Right lobe of liver (tissue), 6 donors: ENCODE results near the gene EIF4G1. TPM values are rescaled to one million over a fixed set of nuclear protein-coding genes. Genes with fewer than 3 reads are reported as not detected.
"Not testable (repeated sequence)": the region's sequence is repeated elsewhere in the genome, so short reads cannot be mapped to it uniquely, and the experiment has no call there.

Experiments used
- ATAC-seq, 4 donors: fragments of 200-7000 bp; cut with Tn5 transposase; one replicate each; pipeline ENCODE4 v1.9.1; 2020; ENCODE audit warnings: mild to moderate bottlenecking in 4 of 4, moderate library complexity in 4 of 4
- DNase-seq, 3 donors: peaks; one replicate each; pipeline ENCODE4 v3.0.0-alpha.2; 2020
- H3K27ac ChIP-seq, 3 donors: fragments of 200-600 bp; one replicate each; pipeline ENCODE4 v1.8.0; 2022
- H3K27me3 ChIP-seq, 2 donors: fragments of 200-600 bp; one replicate each; pipeline ENCODE4 v1.8.0; 2022
- H3K36me3 ChIP-seq, 4 donors: fragments of 200-600 bp; sonication (generic) in 1 of 4; one replicate each; pipeline versions ENCODE4 v1.5.1 to v1.8.0; 2017 to 2022; ENCODE audit warnings: control low read depth in 1 of 4
- H3K4me1 ChIP-seq, 4 donors: fragments of 200-600 bp; sonication (generic) in 1 of 4; one replicate each; pipeline versions ENCODE4 v1.5.1 to v1.8.0; 2017 to 2022; ENCODE audit warnings: control low read depth in 1 of 4
- H3K4me3 ChIP-seq, 3 donors: fragments of 200-600 bp; one replicate each; pipeline ENCODE4 v1.8.0; 2022
- H3K9me3 ChIP-seq, 4 donors: fragments of 200-600 bp; sonication (generic) in 1 of 4; one replicate each; pipeline versions ENCODE4 v1.5.1 to v1.8.0; 2017 to 2022; ENCODE audit warnings: control low read depth in 1 of 4
- POLR2A ChIP-seq: fragments of 450-650 bp; IDR thresholded peaks from one replicate; pipeline ENCODE4 v1.6.1; 2017; ENCODE audit warnings: antibody characterized with exemption, mild to moderate bottlenecking
- WGBS: methylation state at CpG from one replicate; pipeline ENCODE4 v1.1.6; 2018; ENCODE audit warnings: low coverage, low lambda C conversion rate; ENCODE audit not compliant: insufficient coverage; ENCODE audit errors: missing lambda C conversion rate; 5-methylcytosine and 5-hydroxymethylcytosine counted together
- intact Hi-C, 2 donors: fragments of 100-400 bp; cut with DNase I; formaldehyde crosslinking; loops; one replicate each; pipeline versions ENCODE4 v1.11.2 to v1.14.1; 2022
- long read RNA-seq: library from polyadenylated mRNA; unstranded; transcript quantifications from one replicate; pipeline ENCODE4 v2.0.0, GENCODE V29; 2019
- total RNA-seq, 6 experiments: library from RNA; depleted of rRNA in 2 of 6; stranded (reverse); fragments of >200 nt in 2 of 6; fragmentation: NEBNext Ultra II Directional in 3 of 6; extraction: Animal tissue kit (Norgen Biotek cat#: 25700) in 3 of 6; gene quantifications; one replicate each; pipeline versions ENCODE4 v1.1.0 to v1.2.4, GENCODE V29; 2016 to 2023
- TF ChIP-seq, protein P1 (sequence below), 4 donors: fragments of 200-600 bp in 3 of 4; fragments of 450-650 bp in 1 of 4; IDR thresholded peaks; one replicate each; pipeline versions ENCODE4 v1.5.1 to v1.8.0; 2016 to 2022; ENCODE audit warnings: antibody characterized with exemption in 4 of 4, mild to moderate bottlenecking in 2 of 4
- donor health status: DM: no; HTN: yes; CAD: no.
- donor health status: DM: no; HTN: no; CAD: no.
- donor health status: DM: no; HTN: no; CAD: no.
- donor health status: DM: no; HTN: yes; CAD: no.
- donor health status: DM: no; HTN: yes; CAD: no.

The EIF4G1 gene, protein sequence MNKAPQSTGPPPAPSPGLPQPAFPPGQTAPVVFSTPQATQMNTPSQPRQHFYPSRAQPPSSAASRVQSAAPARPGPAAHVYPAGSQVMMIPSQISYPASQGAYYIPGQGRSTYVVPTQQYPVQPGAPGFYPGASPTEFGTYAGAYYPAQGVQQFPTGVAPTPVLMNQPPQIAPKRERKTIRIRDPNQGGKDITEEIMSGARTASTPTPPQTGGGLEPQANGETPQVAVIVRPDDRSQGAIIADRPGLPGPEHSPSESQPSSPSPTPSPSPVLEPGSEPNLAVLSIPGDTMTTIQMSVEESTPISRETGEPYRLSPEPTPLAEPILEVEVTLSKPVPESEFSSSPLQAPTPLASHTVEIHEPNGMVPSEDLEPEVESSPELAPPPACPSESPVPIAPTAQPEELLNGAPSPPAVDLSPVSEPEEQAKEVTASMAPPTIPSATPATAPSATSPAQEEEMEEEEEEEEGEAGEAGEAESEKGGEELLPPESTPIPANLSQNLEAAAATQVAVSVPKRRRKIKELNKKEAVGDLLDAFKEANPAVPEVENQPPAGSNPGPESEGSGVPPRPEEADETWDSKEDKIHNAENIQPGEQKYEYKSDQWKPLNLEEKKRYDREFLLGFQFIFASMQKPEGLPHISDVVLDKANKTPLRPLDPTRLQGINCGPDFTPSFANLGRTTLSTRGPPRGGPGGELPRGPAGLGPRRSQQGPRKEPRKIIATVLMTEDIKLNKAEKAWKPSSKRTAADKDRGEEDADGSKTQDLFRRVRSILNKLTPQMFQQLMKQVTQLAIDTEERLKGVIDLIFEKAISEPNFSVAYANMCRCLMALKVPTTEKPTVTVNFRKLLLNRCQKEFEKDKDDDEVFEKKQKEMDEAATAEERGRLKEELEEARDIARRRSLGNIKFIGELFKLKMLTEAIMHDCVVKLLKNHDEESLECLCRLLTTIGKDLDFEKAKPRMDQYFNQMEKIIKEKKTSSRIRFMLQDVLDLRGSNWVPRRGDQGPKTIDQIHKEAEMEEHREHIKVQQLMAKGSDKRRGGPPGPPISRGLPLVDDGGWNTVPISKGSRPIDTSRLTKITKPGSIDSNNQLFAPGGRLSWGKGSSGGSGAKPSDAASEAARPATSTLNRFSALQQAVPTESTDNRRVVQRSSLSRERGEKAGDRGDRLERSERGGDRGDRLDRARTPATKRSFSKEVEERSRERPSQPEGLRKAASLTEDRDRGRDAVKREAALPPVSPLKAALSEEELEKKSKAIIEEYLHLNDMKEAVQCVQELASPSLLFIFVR (N-terminal part only)
- 100 to 1,000 TPM; 262 to 368 (median 291) TPM for total RNA-seq
- long read RNA-seq, partial matches to known transcripts = 27 of 30 reads
- long read RNA-seq, other reads (novel, unspliced or antisense) = 3 of 30 reads

DNA sequence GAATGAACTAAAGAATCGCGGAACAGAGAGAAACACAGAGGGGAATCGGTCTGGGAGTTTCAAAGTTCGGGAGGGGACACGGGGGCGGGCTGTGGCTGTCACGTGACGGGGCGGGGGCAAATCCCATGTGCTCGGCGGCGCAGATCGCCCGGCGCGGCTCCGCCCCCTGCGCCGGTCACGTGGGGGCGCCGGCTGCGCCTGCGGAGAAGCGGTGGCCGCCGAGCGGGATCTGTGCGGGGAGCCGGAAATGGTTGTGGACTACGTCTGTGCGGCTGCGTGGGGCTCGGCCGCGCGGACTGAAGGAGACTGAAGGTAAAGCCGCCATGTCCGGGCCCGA, at the start of gene EIF4G1:
EIF4G1 (plus strand) TSS at position 244 of the 337 bp plus-strand sequence. CDS start 1,191 bp downstream, outside the sequence.
- Histone ChIP-seq H3K36me3 (peaks cover 0 to 14% (median 3%) of the 10 kb centered on the region in 4 donors), H3K4me1 (peaks cover 0 to 30% (median 13%) of the 10 kb centered on the region in 4 donors), H3K27me3 (no peaks in the 10 kb centered on the region), H3K27ac (peak within 1 kb of the TSS; percentile 78 to 94 (median 84)), H3K9me3 (no peaks in the 10 kb centered on the region), H3K4me3 (peak within 1 kb of the TSS; percentile 93 to 98 (median 96))
- WGBS = 0% methylated on average over 5 of the region's 40 CpGs
- TF ChIP-seq, protein P1, sequence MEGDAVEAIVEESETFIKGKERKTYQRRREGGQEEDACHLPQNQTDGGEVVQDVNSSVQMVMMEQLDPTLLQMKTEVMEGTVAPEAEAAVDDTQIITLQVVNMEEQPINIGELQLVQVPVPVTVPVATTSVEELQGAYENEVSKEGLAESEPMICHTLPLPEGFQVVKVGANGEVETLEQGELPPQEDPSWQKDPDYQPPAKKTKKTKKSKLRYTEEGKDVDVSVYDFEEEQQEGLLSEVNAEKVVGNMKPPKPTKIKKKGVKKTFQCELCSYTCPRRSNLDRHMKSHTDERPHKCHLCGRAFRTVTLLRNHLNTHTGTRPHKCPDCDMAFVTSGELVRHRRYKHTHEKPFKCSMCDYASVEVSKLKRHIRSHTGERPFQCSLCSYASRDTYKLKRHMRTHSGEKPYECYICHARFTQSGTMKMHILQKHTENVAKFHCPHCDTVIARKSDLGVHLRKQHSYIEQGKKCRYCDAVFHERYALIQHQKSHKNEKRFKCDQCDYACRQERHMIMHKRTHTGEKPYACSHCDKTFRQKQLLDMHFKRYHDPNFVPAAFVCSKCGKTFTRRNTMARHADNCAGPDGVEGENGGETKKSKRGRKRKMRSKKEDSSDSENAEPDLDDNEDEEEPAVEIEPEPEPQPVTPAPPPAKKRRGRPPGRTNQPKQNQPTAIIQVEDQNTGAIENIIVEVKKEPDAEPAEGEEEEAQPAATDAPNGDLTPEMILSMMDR (IDR thresholded peaks at IDR 0.05) = no peak
- TF ChIP-seq POLR2A = peak; percentile 61
- ATAC-seq = peak; percentile 75 to 85 (median 82)
- intact Hi-C loops = no loop called here
- DNase-seq = peak; percentile 96 to 97 (median 96)

DNA sequence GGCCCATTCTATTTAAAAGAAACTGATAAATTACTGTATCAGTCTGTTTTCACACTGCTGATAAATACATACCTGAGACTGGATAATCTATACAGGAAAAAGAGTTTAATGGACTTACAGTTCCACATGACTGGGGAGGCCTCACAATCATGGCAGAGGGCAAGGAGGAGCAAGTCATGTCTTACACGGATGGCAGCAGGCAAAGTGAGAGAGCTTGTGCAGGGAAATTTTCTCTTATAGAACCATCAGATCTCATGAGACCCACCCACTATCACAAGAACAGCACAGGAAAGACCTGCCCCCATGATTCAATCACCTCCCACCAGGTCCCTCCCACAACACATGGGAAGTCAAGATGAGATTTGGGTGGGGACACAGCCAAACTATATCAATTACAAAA, 47.2 kb upstream of the EIF4G1 start:
- H3K27me3 ChIP-seq, H3K27ac ChIP-seq, H3K4me1 ChIP-seq, H3K36me3 ChIP-seq, ATAC-seq, H3K4me3 ChIP-seq, intact Hi-C loops, H3K9me3 ChIP-seq, DNase-seq: not testable (repeated sequence)
- 100% methylated on average over 1 of the region's 1 CpG for WGBS

DNA sequence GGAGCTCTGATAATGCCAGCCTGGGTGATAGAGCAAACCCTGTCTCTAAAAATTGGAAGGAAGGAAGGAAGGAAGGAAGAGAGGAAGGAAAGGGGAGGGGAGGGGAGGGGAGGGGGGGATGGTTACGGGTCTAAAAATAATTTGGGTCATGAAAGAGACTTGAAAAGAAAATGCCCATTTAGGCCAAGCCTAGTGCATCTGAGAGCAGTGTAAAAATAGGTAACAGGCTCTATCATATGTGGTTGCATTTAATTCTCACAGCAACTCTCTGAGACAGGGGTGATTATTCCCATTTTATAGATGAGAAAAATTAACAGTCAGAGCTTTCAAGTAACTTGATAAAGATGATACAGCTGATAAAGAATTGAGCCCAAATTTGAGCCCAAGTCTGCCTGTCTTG, 42.1 kb upstream of the EIF4G1 start:
- WGBS = 0% methylated on average over 1 of the region's 1 CpG
- intact Hi-C loops = no loop called here
- no peaks in the 10 kb centered on the region for H3K27me3 ChIP-seq

DNA sequence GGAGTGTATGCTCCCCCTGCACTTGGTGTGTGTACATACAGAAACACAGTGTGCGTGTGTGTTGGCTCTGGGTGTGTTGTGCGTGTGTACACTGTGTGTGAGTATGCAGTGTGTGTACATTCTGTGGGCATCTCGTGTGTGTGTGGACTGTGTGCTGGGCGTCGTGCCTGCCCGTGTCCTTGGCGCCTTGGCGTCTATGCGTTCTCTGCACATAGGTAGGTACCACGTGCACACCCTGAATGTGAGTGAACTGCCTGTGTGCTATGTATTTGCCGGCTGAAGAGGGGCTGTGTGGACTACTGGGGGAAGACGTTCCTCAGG, 39.1 kb upstream of the EIF4G1 start:
- Histone ChIP-seq H3K27me3 (no peaks in the 10 kb centered on the region), H3K9me3 (no peaks in the 10 kb centered on the region), H3K4me3 (no peak overlapping the region), H3K27ac (no peak overlapping the region), H3K4me1 (no peaks in the 10 kb centered on the region), H3K36me3 (no peaks in the 10 kb centered on the region)
- no peak for TF ChIP-seq POLR2A
- TF ChIP-seq, protein P1 (IDR thresholded peaks at IDR 0.05) = no peak
- DNase-seq = no peak
- intact Hi-C loops = no loop called here
- ATAC-seq = no peak
- 67% methylated on average over 3 of the region's 12 CpGs for WGBS

More for the DNA sequence above, 42.1 kb upstream of the EIF4G1 start:
- Histone ChIP-seq H3K4me3 (no peak overlapping the region), H3K36me3 (no peaks in the 10 kb centered on the region), H3K27ac (no peak overlapping the region), H3K4me1 (no peaks in the 10 kb centered on the region), H3K9me3 (no peaks in the 10 kb centered on the region)
- TF ChIP-seq POLR2A = no peak
- TF ChIP-seq, protein P1 (IDR thresholded peaks at IDR 0.05) = no peak
- ATAC-seq (no peak), DNase-seq (no peak)
